AG10803 (cell line): ENCODE results near the gene KRT80.

Experiments used
- DNase-seq: peaks from one replicate; pipeline ENCODE4 v3.0.0; 2010; ENCODE audit warnings: low read depth
- H3K4me3 ChIP-seq: 2 replicates; pipeline ENCODE4 v1.5.1; 2011; ENCODE audit warnings: mild to moderate bottlenecking, low read length, control low read depth
- TF ChIP-seq, protein P1 (sequence below): conservative IDR thresholded peaks from 2 replicates; pipeline ENCODE4 v1.5.1; 2011; ENCODE audit warnings: mild to moderate bottlenecking, low read length, control low read depth, inconsistent platforms

Gene KRT80

GRCh38 chr12:52236386-52237050, 44.7 kb upstream of the KRT80 start:
- no peak overlapping the region for H3K4me3 ChIP-seq
- DNase-seq = no peak
- TF ChIP-seq, protein P1, sequence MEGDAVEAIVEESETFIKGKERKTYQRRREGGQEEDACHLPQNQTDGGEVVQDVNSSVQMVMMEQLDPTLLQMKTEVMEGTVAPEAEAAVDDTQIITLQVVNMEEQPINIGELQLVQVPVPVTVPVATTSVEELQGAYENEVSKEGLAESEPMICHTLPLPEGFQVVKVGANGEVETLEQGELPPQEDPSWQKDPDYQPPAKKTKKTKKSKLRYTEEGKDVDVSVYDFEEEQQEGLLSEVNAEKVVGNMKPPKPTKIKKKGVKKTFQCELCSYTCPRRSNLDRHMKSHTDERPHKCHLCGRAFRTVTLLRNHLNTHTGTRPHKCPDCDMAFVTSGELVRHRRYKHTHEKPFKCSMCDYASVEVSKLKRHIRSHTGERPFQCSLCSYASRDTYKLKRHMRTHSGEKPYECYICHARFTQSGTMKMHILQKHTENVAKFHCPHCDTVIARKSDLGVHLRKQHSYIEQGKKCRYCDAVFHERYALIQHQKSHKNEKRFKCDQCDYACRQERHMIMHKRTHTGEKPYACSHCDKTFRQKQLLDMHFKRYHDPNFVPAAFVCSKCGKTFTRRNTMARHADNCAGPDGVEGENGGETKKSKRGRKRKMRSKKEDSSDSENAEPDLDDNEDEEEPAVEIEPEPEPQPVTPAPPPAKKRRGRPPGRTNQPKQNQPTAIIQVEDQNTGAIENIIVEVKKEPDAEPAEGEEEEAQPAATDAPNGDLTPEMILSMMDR = no peak

DNA sequence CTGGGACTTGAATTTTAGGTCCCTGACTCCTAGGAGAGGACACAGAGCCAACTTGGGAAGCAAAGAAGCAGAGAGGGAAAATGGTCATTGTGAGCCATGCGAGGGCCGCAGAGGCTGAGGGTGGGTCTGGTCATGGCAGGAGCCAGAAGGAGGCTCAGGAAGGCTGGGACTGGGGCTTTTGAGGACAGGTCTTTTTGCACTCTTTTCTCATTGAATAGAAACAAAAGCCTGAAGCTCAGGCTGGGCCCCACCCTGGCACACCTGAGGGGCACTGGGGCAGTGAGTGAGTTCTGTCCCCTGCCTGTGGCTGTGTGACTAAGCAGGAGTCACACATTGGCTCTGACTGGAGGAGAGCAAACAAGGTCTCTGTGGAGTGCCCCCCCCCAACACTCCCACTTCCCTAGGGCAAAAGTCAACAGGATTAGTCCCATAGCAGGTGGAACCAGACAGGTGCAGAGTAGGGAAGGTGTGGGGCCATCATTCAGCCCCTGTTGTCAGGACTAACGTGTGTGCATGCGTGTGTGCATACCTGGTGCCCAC, 44.1 kb upstream of the KRT80 start:
- no peak overlapping the region for H3K4me3 ChIP-seq
- DNase-seq = no peak
- TF ChIP-seq, protein P1 = no peak

DNA sequence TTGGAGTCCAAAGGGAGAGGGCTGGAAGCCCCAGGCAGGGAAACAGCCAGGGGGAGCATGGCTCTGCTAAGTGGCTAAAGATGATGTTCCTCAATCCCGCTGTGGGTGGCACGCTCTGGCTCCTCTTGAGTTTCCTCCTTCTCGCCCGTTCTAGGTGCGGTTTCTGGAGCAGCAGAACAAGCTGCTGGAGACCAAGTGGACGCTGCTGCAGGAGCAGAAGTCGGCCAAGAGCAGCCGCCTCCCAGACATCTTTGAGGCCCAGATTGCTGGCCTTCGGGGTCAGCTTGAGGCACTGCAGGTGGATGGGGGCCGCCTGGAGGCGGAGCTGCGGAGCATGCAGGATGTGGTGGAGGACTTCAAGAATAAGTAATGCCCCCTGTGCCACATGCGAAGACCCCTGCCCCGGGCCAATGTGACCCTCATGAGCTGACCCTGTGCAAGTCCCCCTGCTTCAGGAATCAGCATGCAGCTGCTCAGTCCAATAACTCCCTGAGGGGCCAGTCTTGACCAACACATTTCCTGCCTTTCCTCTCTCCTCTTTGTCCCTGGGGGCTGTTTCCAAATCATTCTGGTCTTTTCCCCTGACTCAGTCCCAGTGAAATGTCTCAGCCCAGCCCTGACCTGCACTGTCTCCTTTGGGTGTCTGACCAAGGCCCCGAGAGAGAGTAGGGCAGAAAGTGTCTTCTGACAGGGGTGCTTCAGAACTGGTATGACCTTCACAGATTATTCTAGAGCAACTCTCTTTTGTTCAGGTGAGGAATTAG, 43.4 kb upstream of the KRT80 start:
- peak; percentile 42 for DNase-seq
- no peak overlapping the region for H3K4me3 ChIP-seq
- TF ChIP-seq, protein P1 = no peak

- TF ChIP-seq, protein P1 = no peak
- no peak for DNase-seq
- H3K4me3 ChIP-seq = no peak overlapping the region
Measured at GRCh38 chr12:52234223-52234810, 42.5 kb upstream of the KRT80 start.

DNA sequence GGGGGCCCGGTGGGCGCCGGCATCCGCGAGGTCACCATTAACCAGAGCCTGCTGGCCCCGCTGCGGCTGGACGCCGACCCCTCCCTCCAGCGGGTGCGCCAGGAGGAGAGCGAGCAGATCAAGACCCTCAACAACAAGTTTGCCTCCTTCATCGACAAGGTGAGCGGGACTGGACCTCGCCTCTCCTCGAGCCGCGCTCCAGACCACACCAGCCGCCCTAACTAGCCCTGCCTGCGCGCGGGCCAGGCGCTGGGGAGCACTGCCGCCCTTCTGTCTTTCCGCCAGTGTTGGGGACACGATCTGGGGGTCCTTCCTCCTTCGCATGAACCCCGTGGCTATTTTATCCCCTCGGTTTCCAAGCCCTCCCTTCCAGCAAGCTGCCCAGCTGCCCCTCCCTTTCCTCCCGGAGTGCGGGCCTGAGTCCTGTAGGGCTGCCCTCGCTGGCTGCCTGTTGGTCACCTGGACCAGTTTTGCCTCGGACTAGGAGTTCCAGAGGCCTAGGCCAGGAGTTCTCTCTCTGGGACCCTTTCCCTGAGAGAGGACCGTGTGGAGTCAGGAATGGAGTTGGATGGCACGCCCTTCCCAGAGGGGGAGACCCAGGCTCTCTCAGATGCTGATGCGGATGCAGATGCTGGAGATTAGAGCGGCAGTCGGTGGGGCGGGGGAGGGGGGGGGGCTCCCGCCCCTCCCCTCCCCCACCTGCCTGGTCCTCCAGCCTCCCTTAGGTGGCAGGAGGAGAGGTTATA, 41.8 kb upstream of the KRT80 start:
- H3K4me3 ChIP-seq = peak overlapping the region; percentile 42
- DNase-seq = no peak
- TF ChIP-seq, protein P1 = no peak

DNA sequence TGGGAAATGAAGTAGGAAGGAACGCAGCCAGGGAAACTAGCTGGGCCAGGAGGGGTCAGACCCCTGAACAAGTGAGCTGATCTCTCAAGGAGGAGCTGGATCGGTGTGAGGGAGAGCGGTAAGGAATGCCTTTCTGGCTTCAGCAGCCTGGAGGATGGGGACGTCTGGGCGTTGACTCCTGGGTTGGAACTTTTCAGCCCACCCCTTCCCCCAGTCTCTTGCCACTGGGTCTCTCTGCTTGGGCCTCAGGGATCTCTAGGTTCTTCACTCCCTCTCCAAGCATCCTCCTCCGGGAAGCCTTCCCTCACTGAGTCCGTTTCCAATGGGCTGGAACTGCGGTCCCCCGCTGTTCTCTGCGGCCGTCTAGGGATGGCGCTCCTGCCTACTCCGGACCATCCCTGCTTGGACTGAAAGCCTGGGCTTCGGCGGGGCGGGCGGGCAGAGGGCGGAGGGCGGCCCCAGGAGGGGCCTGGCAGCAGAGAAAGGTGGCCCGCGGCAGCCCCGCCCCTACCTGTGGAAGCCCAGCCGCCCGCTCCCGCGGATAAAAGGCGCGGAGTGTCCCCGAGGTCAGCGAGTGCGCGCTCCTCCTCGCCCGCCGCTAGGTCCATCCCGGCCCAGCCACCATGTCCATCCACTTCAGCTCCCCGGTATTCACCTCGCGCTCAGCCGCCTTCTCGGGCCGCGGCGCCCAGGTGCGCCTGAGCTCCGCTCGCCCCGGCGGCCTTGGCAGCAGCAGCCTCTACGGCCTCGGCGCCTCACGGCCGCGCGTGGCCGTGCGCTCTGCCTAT, 41.1 kb upstream of the KRT80 start, which contains the start of gene KRT7:
TSS of gene KRT7 (plus strand) at position 570 of the 788 bp plus-strand sequence. CDS start at position 624, 54 bp downstream.
- H3K4me3 ChIP-seq = peak within 1 kb of the TSS; percentile 46
- DNase-seq = peak; percentile 42
- TF ChIP-seq, protein P1 = 0 out of 2 replicates have a peak, but pooled peaks have one; percentile 7
